Eye (tissue), 1 donor: ENCODE measurements around the gene RBP3.

Experiments used
- DNase-seq: peaks from one replicate; pipeline ENCODE4 v3.0.0-alpha.2; 2015

Gene RBP3

GRCh38 chr10:47339186-47339735, 8.9 kb upstream of the RBP3 start:
- no peak for DNase-seq

GRCh38 chr10:47339759-47340607, 8.2 kb upstream of the RBP3 start:
- no peak for DNase-seq

GRCh38 chr10:47340608-47341170, 7.5 kb upstream of the RBP3 start:
- DNase-seq, result peak; percentile 85

GRCh38 chr10:47344996-47345870, 2.9 kb upstream of the RBP3 start:
- no peak for DNase-seq

- DNase-seq, result no peak
Measured at GRCh38 chr10:47346581-47347302, 1.4 kb upstream of the RBP3 start.

- no peak for DNase-seq
Measured at GRCh38 chr10:47347303-47347675, 874 bp upstream of the RBP3 start.

GRCh38 chr10:47348661-47349470, 703 bp downstream of the RBP3 start:
- no peak for DNase-seq

- DNase-seq, result no peak
Measured at GRCh38 chr10:47349516-47349915, 1.4 kb downstream of the RBP3 start.

- DNase-seq, result no peak
Measured at GRCh38 chr10:47349941-47350371, 1.8 kb downstream of the RBP3 start.

- DNase-seq, result no peak
Measured at GRCh38 chr10:47350671-47351640, 2.8 kb downstream of the RBP3 start.

- DNase-seq, result no peak
Measured at GRCh38 chr10:47351899-47352815, 4.0 kb downstream of the RBP3 start.

GRCh38 chr10:47353351-47353750, 5.2 kb downstream of the RBP3 start:
- DNase-seq, result no peak

GRCh38 chr10:47354165-47354564, 6.0 kb downstream of the RBP3 start:
- DNase-seq, result no peak

GRCh38 chr10:47354900-47355299, 6.7 kb downstream of the RBP3 start:
- no peak for DNase-seq

GRCh38 chr10:47356708-47357107, 8.5 kb downstream of the RBP3 start:
- DNase-seq, result no peak

GRCh38 chr10:47357131-47357582, 9.0 kb downstream of the RBP3 start:
- no peak for DNase-seq

- no peak for DNase-seq
Measured at GRCh38 chr10:47357911-47358310, 9.7 kb downstream of the RBP3 start.

GRCh38 chr10:47358457-47358856, 10.3 kb downstream of the RBP3 start:
- DNase-seq, result no peak

- no peak for DNase-seq
Measured at GRCh38 chr10:47359101-47359500, 10.9 kb downstream of the RBP3 start.
